HepG2 (cell line): ENCODE measurements around the gene RGL1. TPM values are rescaled to one million over a fixed set of nuclear protein-coding genes. Genes with fewer than 3 reads are reported as not detected.

ENCODE experiments used
- ATAC-seq: fragments of 200-7000 bp; cut with Tn5 transposase; 3 replicates; pipeline ENCODE4 v1.9.1; 2020; ENCODE audit warnings: mild to moderate bottlenecking, moderate library complexity
- BruUV-seq: library from RNA; stranded (reverse); fragments of 400-500 nt; replicated peaks from 2 replicates; lab custom pipeline; 2021; lab: Mats Ljungman, UMichigan
- CTCF ChIA-PET: fragments of 300-600 bp; formaldehyde crosslinking; extraction: SDS; loops from one replicate; lab custom pipeline; 2021; ENCODE audit warnings: low total read pairs, inconsistent platforms, low intra/inter-chr PET ratio; lab: Yijun Ruan, JAX
- POLR2A ChIA-PET: fragments of 350-600 bp; sonication (Branson Sonifier 250); formaldehyde crosslinking; loops from one replicate; lab custom pipeline; 2020; ENCODE audit warnings: antibody characterized with exemption, inconsistent platforms; lab: Yijun Ruan, JAX
- DNase-seq: peaks from one replicate; pipeline ENCODE4 v3.0.0-alpha.2; 2015; ENCODE audit warnings: low spot score
- FAIRE-seq: peaks from 3 replicates; lab custom pipeline; 2011; peaks lifted over from hg19 to GRCh38; lab: Jason Lieb, UNC
- H2AFZ ChIP-seq: one replicate; pipeline ENCODE4 v1.6.1; 2011; ENCODE audit warnings: low read length, inconsistent platforms
- H3K27ac ChIP-seq: fragments of 300-600 bp; 3 replicates; pipeline ENCODE4 v1.8.0; 2011; ENCODE audit warnings: mixed run types, mild to moderate bottlenecking, mixed read lengths, low read length, inconsistent platforms; ENCODE audit not compliant: insufficient read depth; ENCODE audit errors: extremely low read length
- H3K27me3 ChIP-seq, 2 experiments: fragments of 200-600 bp in 1 of 2; 2 replicates in 1 of 2; 3 replicates in 1 of 2; pipeline versions ENCODE4 v1.6.0 to v1.8.0; 2011; ENCODE audit warnings: low read length in 2 of 2, mild to moderate bottlenecking in 2 of 2, moderate library complexity in 2 of 2, inconsistent platforms in 1 of 2; ENCODE audit not compliant: insufficient read depth in 2 of 2, control insufficient read depth in 1 of 2
- H3K36me3 ChIP-seq, 2 experiments: fragments of 200-600 bp in 1 of 2; replicated peaks in 1 of 2; 2 replicates in 1 of 2; 3 replicates in 1 of 2; pipeline versions ENCODE4 v1.5.1 to v1.8.0; 2011; ENCODE audit warnings: low read length in 2 of 2, inconsistent platforms in 1 of 2; ENCODE audit not compliant: insufficient read depth in 2 of 2, control insufficient read depth in 1 of 2
- H3K4me1 ChIP-seq: 2 replicates; pipeline ENCODE4 v1.5.1; 2012; ENCODE audit warnings: low read length, inconsistent platforms; ENCODE audit not compliant: insufficient read depth
- H3K4me2 ChIP-seq: 2 replicates; pipeline ENCODE4 v1.6.0; 2011; ENCODE audit warnings: low read depth, low read length, inconsistent platforms
- H3K4me3 ChIP-seq, 3 experiments: fragments of 200-600 bp in 1 of 3; sonication (generic), shearing (Covaris generic) in 1 of 3; replicated peaks in 1 of 3; 2 replicates each; pipeline ENCODE4 v1.5.1; 2011 to 2016; ENCODE audit warnings: low read length in 3 of 3, inconsistent platforms in 2 of 3, low read depth in 2 of 3, mild to moderate bottlenecking in 2 of 3, control low read depth in 1 of 3, mixed read lengths in 1 of 3; ENCODE audit not compliant: insufficient read depth in 1 of 3
- H3K79me2 ChIP-seq: one replicate; pipeline ENCODE4 v1.6.1; 2011; ENCODE audit warnings: low read length, inconsistent platforms; ENCODE audit not compliant: insufficient read depth
- H3K9ac ChIP-seq: 2 replicates; pipeline ENCODE4 v1.6.0; 2011; ENCODE audit warnings: mild to moderate bottlenecking, low read depth, low read length, inconsistent platforms; ENCODE audit not compliant: insufficient read depth
- H3K9me3 ChIP-seq: 2 replicates; pipeline ENCODE4 v1.5.1; 2012; ENCODE audit warnings: mild to moderate bottlenecking, low read length
- H4K20me1 ChIP-seq: 2 replicates; pipeline ENCODE4 v1.6.0; 2011; ENCODE audit warnings: inconsistent platforms, mild to moderate bottlenecking, low read length, moderate library complexity; ENCODE audit not compliant: insufficient read depth
- ARID5B ChIP-seq: IDR thresholded peaks from 2 replicates; pipeline ENCODE4 v1.4.0; 2020; ENCODE audit warnings: mild to moderate bottlenecking, missing genetic modification reagents
- CREB1 ChIP-seq, 2 experiments: fragments of 450-650 bp in 1 of 2; IDR thresholded peaks; 2 replicates each; pipeline ENCODE4 v1.6.1; 2016 to 2017; ENCODE audit warnings: control low read depth in 1 of 2, mild to moderate bottlenecking in 1 of 2, missing compliant biosample characterization in 1 of 2, missing genetic modification characterization in 1 of 2
- FOXO4 ChIP-seq: sonication (generic); formaldehyde crosslinking; conservative IDR thresholded peaks from 2 replicates; pipeline ENCODE4 v1.8.1; 2023; ENCODE audit warnings: missing genetic modification reagents
- IRF2 ChIP-seq: IDR thresholded peaks from 2 replicates; pipeline ENCODE4 v1.6.1; 2018; ENCODE audit warnings: missing genetic modification reagents, missing compliant biosample characterization
- KLF6 ChIP-seq: IDR thresholded peaks from 2 replicates; pipeline ENCODE4 v1.8.0; 2016; ENCODE audit warnings: missing biosample characterization, missing genetic modification reagents
- MYPOP ChIP-seq: sonication (generic); formaldehyde crosslinking; IDR thresholded peaks from 2 replicates; pipeline ENCODE4 v1.8.1; 2023; ENCODE audit warnings: mild to moderate bottlenecking, moderate library complexity, missing genetic modification reagents
- PRMT3 ChIP-seq: sonication (generic); formaldehyde crosslinking; IDR thresholded peaks from 2 replicates; pipeline ENCODE4 v1.8.1; 2022; ENCODE audit warnings: low read depth, mild to moderate bottlenecking, moderate library complexity, missing genetic modification reagents, borderline replicate concordance
- RFX1 ChIP-seq: fragments of 450-650 bp; IDR thresholded peaks from 2 replicates; pipeline ENCODE4 v1.6.1; 2017
- SP140L ChIP-seq: sonication (generic); formaldehyde crosslinking; IDR thresholded peaks from 2 replicates; pipeline ENCODE4 v1.4.0; 2020; ENCODE audit warnings: missing genetic modification reagents, borderline replicate concordance
- XBP1 ChIP-seq: sonication (generic); formaldehyde crosslinking; IDR thresholded peaks from 2 replicates; pipeline ENCODE4 v1.5.0; 2020; ENCODE audit warnings: missing genetic modification reagents
- ZFP90 ChIP-seq: sonication (generic); formaldehyde crosslinking; IDR thresholded peaks from 2 replicates; pipeline ENCODE4 v1.8.0; 2022; ENCODE audit warnings: missing genetic modification reagents, mild to moderate bottlenecking, inconsistent platforms, borderline replicate concordance
- ZFX ChIP-seq: sonication (generic); formaldehyde crosslinking; IDR thresholded peaks from 2 replicates; pipeline ENCODE4 v1.4.0; 2020; ENCODE audit warnings: mild to moderate bottlenecking, low read depth, missing genetic modification reagents, moderate library complexity
- ZNF124 ChIP-seq: sonication (generic); formaldehyde crosslinking; IDR thresholded peaks from 2 replicates; pipeline ENCODE4 v1.4.0; 2020; ENCODE audit warnings: missing genetic modification reagents
- ZNF207 ChIP-seq: fragments of 450-650 bp; IDR thresholded peaks from 2 replicates; pipeline ENCODE4 v1.6.1; 2016; ENCODE audit warnings: antibody characterized with exemption, borderline replicate concordance
- ZNF232 ChIP-seq: sonication (generic); formaldehyde crosslinking; IDR thresholded peaks from 2 replicates; pipeline ENCODE4 v1.4.0; 2020; ENCODE audit warnings: missing genetic modification reagents, borderline replicate concordance
- ZNF335 ChIP-seq: sonication (generic); formaldehyde crosslinking; IDR thresholded peaks from 2 replicates; pipeline ENCODE4 v1.4.0; 2020; ENCODE audit warnings: missing genetic modification reagents
- ZNF576 ChIP-seq: sonication (generic); formaldehyde crosslinking; IDR thresholded peaks from 2 replicates; pipeline ENCODE4 v1.4.0; 2020; ENCODE audit warnings: mild to moderate bottlenecking, missing genetic modification reagents
- ZNF749 ChIP-seq: sonication (generic); formaldehyde crosslinking; IDR thresholded peaks from 2 replicates; pipeline ENCODE4 v1.8.0; 2022; ENCODE audit warnings: mild to moderate bottlenecking, missing genetic modification reagents, moderate library complexity, borderline replicate concordance
- WGBS: methylation state at CpG from one replicate; pipeline ENCODE4 v1.1.6; 2017; ENCODE audit warnings: low lambda C conversion rate; 5-methylcytosine and 5-hydroxymethylcytosine counted together
- in situ Hi-C: cut with HindIII; loops from 2 replicates; pipeline ENCODE4 v1.10.0; 2017; ENCODE audit warnings: low pct_unique_long_range_greater_than_20kb; ENCODE audit not compliant: extremely low pct_ligation_motif_present
- intact Hi-C: fragments of 100-400 bp; cut with micrococcal nuclease; formaldehyde crosslinking; loops from one replicate; pipeline ENCODE4 v1.10.0; 2022; ENCODE audit not compliant: unreplicated experiment
- polyA plus RNA-seq, 8 experiments: library from polyadenylated mRNA; depleted of rRNA in 3 of 8; stranded (reverse) in 7 of 8; unstranded in 1 of 8; fragments of >200 nt; fragmentation: Illumina TruSeq in 4 of 8; extraction: Trizol in 4 of 8; gene quantifications; 2 replicates each; pipeline versions ENCODE4 v1.2.1 to v1.2.3, GENCODE V29; 2011 to 2016; ENCODE audit warnings: low read depth in 4 of 8, missing spikeins in 1 of 8, mixed read lengths in 1 of 8; ENCODE audit not compliant: insufficient read depth in 1 of 8
- total RNA-seq, 5 experiments: library from RNA; depleted of rRNA; stranded (reverse); fragments of >200 nt; fragmentation: Illumina TruSeq; extraction: Trizol; gene quantifications; 2 replicates each; pipeline ENCODE4 v1.2.3, GENCODE V29; 2016; ENCODE audit warnings: low read depth in 1 of 5

The RGL1 gene
- total and polyA plus RNA-seq, 2 of the 13 experiments (the other 11 are each of a cell fraction or from before 2014, with no cell fraction given), result 3.5 to 4.7 TPM

- H3K27me3 ChIP-seq, result no peaks in the 10 kb centered on the region
- no TSS peak for BruUV-seq
- no peak overlapping the region for H2AFZ ChIP-seq
- FAIRE-seq (no peak), DNase-seq (no peak)
- H3K4me3 ChIP-seq, result no peak overlapping the region
- CTCF ChIA-PET, result no interaction called here
- peaks cover 34% of the 10 kb centered on the region for H3K4me1 ChIP-seq
- intact Hi-C loops, result loop anchor here (5.0 kb wide), 2 partner anchors 71 to 106 kb away; no protein-coding TSS in a partner anchor
- TF ChIP-seq RFX1 (no peak), ZFP90 (CRISPR knock-in tag) (no peak), IRF2 (CRISPR knock-in tag) (no peak), ZNF576 (CRISPR knock-in tag) (no peak), XBP1 (CRISPR knock-in tag) (no peak), PRMT3 (CRISPR knock-in tag) (no peak), SP140L (CRISPR knock-in tag) (no peak), MYPOP (CRISPR knock-in tag) (no peak), CREB1 (IDR thresholded peaks at IDR 0.05) (no peak), CREB1 (CRISPR knock-in tag; IDR thresholded peaks at IDR 0.05) (no peak), ZNF124 (CRISPR knock-in tag) (no peak), FOXO4 (CRISPR knock-in tag) (no peak), ZNF232 (CRISPR knock-in tag) (no peak), ZNF749 (no peak), KLF6 (no peak), ZNF335 (CRISPR knock-in tag) (no peak), ZNF207 (no peak), ARID5B (CRISPR knock-in tag) (no peak), ZFX (no peak)
- TF ChIP-seq, all 625 proteins: peak for 0
- Histone ChIP-seq H4K20me1 (no peaks in the 10 kb centered on the region), H3K4me2 (no peak overlapping the region), H3K9me3 (no peaks in the 10 kb centered on the region), H3K9ac (no peak overlapping the region), H3K27ac (no peak overlapping the region), H3K79me2 (no peaks in the 10 kb centered on the region), H3K36me3 (no peaks in the 10 kb centered on the region)
- in situ Hi-C loops, result no loop called here
- 96% methylated on average over 4 of the region's 4 CpGs for WGBS
- ATAC-seq, result no peak
- POLR2A ChIA-PET, result no interaction called here
Measured at GRCh38 chr1:183810756-183811544, 6.0 kb downstream of the RGL1 start.
